Spleen (tissue), 7 donors: ENCODE results near the gene BBLN.

Experiments
- POLR2A ChIP-seq, 3 donors: fragments of 450-650 bp; IDR thresholded peaks; one replicate each; pipeline ENCODE4 v1.5.1; 2017; ENCODE audit warnings: antibody characterized with exemption in 3 of 3, mild to moderate bottlenecking in 1 of 3
- POLR2AphosphoS5 ChIP-seq, 3 donors: sonication (generic); formaldehyde crosslinking; IDR thresholded peaks; one replicate each; pipeline ENCODE4 v1.5.1; 2017; ENCODE audit warnings: antibody characterized with exemption in 3 of 3
- TF ChIP-seq, protein P1 (sequence below), 11 experiments: fragments of 200-600 bp in 7 of 11; fragments of 450-650 bp in 4 of 11; sonication (generic) in 4 of 11; IDR thresholded peaks in 8 of 11; conservative IDR thresholded peaks in 3 of 11; 1 replicate in 7 of 11; 2 replicates in 4 of 11; pipeline versions ENCODE4 v1.4.0 to v1.8.0; 2016 to 2021; ENCODE audit warnings: antibody characterized with exemption in 11 of 11, inconsistent platforms in 4 of 11, mild to moderate bottlenecking in 1 of 11
- donor health status: DM: no; HTN: no; CAD: no; lungs with moderate emphysema.
- donor health status: DM: no; HTN: no; CAD: no.
- donor health status: DM: no; HTN: no; CAD: no.

DNA sequence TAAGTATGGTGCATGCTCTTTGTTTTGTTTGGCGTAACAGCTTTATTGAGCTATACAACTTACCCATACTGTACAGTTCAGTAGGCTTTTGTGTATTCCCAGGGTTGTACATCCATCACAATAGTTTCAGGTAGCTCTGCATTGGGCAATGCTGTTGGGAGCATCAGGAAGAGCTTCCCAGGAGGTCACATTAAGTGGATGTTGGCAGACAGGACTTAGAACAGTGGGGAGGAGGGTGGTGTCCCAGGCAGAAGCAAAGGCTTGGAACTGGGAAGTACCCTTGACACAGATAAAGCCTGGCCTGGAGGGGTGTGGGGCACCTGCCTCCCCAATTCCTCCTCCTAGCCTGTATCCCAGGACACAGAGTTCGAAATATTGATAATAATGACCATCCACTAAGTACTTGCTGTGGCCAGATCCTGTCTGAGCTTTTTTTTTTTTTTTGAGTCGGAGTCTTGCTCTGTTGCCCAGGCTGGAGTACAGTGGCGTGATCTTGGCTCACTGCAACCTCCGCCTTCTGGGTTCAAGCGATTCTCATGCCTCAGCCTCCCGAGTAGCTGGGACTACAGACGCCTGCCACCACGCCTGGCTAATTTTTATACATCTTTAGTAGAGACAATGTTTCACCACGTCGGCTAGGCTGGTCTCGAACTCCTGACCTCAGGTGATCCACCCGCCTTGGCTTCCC, 1.3 kb downstream of the BBLN start:
- TF ChIP-seq, protein P1, sequence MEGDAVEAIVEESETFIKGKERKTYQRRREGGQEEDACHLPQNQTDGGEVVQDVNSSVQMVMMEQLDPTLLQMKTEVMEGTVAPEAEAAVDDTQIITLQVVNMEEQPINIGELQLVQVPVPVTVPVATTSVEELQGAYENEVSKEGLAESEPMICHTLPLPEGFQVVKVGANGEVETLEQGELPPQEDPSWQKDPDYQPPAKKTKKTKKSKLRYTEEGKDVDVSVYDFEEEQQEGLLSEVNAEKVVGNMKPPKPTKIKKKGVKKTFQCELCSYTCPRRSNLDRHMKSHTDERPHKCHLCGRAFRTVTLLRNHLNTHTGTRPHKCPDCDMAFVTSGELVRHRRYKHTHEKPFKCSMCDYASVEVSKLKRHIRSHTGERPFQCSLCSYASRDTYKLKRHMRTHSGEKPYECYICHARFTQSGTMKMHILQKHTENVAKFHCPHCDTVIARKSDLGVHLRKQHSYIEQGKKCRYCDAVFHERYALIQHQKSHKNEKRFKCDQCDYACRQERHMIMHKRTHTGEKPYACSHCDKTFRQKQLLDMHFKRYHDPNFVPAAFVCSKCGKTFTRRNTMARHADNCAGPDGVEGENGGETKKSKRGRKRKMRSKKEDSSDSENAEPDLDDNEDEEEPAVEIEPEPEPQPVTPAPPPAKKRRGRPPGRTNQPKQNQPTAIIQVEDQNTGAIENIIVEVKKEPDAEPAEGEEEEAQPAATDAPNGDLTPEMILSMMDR (IDR thresholded peaks at IDR 0.05 in 8 of 11, conservative IDR thresholded peaks at IDR 0.05 in 3 of 11), result no peak
- TF ChIP-seq POLR2A (IDR thresholded peaks at IDR 0.05), result no peak
- TF ChIP-seq POLR2AphosphoS5 (IDR thresholded peaks at IDR 0.05), result no peak
